ENCODE measurements around the gene MBNL2.
A peak's percentile ranks its signal among the peaks of the same experiment; 100 is the strongest.

MBNL2 gene

GRCh38 chr13:97430296-97430695 lies 208.2 kb downstream of the MBNL2 start:
- peak in 1 of 2 experiments; percentile 45 for DNase-seq

GRCh38 chr13:97431171-97431764 lies 209.1 kb downstream of the MBNL2 start:
- no peak for DNase-seq

- peak; percentile 6 to 39 for DNase-seq
Measured at GRCh38 chr13:97432232-97432916, 210.2 kb downstream of the MBNL2 start.

GRCh38 chr13:97432917-97433726 lies 211.0 kb downstream of the MBNL2 start:
- peak; percentile 100 for DNase-seq

- DNase-seq, result peak; percentile 67 to 87
Measured at GRCh38 chr13:97433727-97434396, 211.7 kb downstream of the MBNL2 start, which contains the start of gene RAP2A. Gene RAP2A (plus strand): TSS chr13:97434169. CDS start chr13:97434471, 302 bp downstream.

- peak in 1 of 2 experiments; percentile 54 for DNase-seq
Measured at GRCh38 chr13:97434397-97435201, 212.5 kb downstream of the MBNL2 start.

GRCh38 chr13:97435323-97435722 lies 213.2 kb downstream of the MBNL2 start:
- no peak for DNase-seq

- DNase-seq, result peak in 1 of 2 experiments; percentile 11
Measured at GRCh38 chr13:97435794-97436193, 213.7 kb downstream of the MBNL2 start.

GRCh38 chr13:97436845-97437244 lies 214.7 kb downstream of the MBNL2 start:
- no peak for DNase-seq

- DNase-seq, result no peak
Measured at GRCh38 chr13:97437729-97438128, 215.6 kb downstream of the MBNL2 start.

- DNase-seq, result no peak
Measured at GRCh38 chr13:97438856-97439595, 216.9 kb downstream of the MBNL2 start.

- no peak for DNase-seq
Measured at GRCh38 chr13:97440598-97441170, 218.6 kb downstream of the MBNL2 start.

GRCh38 chr13:97441368-97441767 lies 219.2 kb downstream of the MBNL2 start:
- no peak for DNase-seq

All from NCI-H524 (cell line).